CD4-positive, alpha-beta T cell treated with Interleukin-15 for 1 hour (primary cell): Measurements from ENCODE around the gene RPL10.
"Not testable (repeated sequence)": the region's sequence is repeated elsewhere in the genome, so short reads cannot be mapped to it uniquely, and the experiment has no call there.

Experiments
- DNase-seq: peaks from one replicate; pipeline ENCODE4 v3.0.0-alpha.2; 2020

The RPL10 gene

DNA sequence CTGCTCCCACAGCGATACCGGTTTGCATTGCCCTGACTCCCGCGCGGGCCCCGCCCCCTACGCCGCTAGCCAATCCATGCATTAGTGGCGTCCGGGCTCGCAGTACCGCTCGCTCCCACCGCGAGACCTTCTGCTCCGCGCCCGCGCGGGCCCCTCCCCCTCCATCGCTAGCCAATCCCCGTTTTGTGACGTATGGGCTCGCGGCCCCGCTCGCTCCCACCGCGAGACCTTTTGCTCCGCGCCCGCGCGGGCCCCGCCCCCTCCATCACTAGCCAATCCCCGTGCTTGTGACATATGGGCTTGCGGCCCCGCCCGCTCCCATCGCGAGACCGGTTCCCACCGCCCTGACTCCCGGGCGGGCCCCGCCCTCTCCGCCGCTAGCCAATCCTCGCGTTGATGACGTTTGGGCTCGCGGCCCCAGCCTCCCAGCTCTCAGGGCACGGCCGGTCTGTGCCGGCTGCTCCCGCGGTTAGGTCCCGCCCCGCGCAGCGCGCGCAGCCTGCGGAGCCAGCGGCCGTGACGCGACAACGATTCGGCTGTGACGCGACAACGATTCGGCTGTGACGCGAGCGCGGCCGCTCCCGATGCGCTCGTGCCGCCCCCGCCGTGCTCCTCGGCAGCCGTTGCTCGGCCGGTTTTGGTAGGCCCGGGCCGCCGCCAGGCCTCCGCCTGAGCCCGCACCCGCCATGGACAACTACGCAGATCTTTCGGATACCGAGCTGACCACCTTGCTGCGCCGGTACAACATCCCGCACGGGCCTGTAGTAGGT, 19.2 kb upstream of the RPL10 start, which contains the start of gene EMD:
Gene EMD (plus strand): TSS at position 497 of the 770 bp plus-strand sequence. CDS start 190 bp downstream, at position 687.
- peak; percentile 99 for DNase-seq

DNA sequence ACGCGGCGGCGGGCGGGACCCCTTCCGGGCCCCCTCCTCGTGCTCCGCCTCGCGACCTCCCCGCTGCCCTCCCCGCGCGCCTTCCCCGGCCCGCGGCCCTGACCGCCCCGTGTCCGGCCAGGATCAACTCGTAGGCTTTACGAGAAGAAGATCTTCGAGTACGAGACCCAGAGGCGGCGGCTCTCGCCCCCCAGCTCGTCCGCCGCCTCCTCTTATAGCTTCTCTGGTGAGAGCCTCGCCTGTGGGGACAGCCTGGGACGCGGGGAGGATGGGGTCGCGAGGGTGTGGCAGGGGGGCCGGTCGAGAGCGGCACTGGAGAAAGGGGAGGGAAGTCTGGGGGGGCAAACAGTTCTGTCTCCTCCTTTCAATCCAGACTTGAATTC, 18.6 kb upstream of the RPL10 start:
- DNase-seq, result no peak

DNA sequence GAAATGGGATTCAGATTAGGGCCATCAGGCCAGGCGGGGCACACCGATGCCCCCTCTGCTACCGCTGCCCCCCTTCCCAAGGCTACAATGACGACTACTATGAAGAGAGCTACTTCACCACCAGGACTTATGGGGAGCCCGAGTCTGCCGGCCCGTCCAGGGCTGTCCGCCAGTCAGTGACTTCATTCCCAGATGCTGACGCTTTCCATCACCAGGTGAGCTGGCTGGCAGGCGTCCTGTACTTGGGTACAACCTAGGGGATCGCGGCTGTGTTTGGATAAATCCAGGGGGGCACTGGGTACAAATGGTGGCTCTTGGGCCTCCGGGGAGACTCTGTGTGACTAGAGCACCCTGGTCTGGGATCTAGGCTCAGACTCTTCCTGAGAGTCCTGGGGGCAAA, 18.0 kb upstream of the RPL10 start:
- DNase-seq, result no peak

DNA sequence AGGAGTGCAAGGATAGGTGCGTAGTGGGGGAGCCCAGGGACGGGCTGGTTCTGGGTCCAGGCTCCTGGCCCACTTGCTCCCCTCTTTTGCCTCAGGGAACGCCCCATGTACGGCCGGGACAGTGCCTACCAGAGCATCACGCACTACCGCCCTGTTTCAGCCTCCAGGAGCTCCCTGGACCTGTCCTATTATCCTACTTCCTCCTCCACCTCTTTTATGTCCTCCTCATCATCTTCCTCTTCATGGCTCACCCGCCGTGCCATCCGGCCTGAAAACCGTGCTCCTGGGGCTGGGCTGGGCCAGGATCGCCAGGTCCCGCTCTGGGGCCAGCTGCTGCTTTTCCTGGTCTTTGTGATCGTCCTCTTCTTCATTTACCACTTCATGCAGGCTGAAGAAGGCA, 17.4 kb upstream of the RPL10 start:
- no peak for DNase-seq

DNA sequence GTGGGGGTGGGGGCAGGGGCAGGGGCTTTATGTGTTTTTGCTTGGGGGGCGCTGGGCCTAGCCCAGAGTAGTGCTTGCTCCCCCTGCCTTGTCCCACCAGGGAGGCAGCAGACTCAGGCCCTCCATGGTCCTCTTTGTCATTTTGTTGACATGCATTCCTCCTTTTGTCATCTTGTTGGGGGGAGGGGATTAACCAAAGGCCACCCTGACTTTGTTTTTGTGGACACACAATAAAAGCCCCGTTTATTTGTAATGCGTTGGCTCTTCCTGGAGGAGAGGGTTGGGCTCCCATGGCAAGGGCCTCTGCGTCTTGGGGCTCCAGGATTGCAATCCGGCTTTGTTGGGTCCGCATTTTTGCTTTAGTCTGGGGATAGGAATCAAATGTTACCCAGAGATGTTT, 16.9 kb upstream of the RPL10 start:
- DNase-seq, result no peak

DNA sequence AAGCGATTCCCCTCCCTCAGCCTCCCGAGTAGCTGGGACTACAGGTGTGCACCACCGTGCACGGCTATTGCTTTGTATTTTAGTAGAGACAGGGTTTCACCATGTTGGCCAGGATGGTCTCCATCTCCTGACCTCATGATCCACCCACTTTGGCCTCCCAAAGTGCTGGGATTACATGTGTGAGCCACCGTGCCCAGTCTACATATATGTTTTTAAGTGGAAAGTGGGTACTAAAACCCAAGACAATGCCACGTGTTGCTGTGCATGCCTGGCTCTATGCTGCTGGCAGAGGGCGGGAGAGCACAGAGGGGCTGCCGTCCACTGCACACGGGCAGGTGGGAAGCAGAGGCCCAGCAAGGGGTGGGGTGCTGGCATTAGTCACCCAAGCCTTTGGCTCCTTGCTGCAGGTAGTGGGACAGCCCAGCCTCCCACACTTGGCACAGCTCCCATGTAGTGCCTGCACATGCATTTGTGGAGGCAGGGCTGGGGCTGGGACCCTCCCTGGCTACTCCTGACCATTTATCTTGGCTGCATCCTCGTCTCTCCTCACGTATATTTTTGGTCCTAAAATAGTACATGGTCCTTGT, 15.6 kb upstream of the RPL10 start:
- no peak for DNase-seq

DNA sequence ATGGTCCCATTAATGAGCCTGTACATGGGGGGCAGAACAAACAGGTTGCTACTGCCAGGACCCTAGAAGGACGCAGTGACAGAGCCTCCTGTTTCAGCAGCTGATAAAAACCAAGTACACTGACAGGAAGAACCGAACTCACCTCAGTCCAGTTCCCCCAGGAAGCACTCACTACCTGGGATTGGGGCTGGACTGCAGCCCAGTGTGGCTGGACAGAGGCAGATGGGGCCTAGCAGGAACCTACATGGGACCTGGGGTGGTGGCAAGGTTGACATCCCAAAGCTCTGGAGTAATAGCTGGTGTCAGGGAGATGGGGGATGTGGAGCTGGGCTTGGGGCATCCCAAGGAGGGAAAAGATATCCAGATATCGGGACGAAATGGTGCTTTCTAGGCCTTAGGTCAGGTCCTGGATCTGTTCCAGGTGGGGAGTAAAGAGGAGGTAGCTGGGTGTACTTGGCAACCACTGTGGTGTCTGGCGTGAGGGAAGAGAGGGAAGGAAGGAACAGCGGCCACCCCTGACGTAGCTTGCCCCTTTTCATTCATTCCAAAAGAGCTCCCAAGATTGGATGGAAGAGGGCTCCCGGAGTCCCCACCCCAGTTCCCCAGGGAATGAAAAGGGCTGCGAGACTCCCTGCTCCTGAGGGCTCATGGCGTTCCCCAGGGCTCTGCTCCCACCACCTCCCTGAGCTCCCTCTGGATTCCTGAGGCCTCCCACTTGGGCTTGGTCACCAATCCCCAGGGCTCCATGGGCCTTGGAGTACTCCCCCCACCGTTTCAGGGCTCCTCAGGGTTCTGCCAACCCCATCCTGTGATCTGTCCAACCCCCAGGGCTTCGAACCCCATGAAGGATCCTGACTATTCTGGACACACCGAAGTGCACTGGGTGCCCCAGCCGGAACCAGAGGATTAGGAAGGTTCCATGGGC, 14.6 kb upstream of the RPL10 start:
- DNase-seq, result no peak

DNA sequence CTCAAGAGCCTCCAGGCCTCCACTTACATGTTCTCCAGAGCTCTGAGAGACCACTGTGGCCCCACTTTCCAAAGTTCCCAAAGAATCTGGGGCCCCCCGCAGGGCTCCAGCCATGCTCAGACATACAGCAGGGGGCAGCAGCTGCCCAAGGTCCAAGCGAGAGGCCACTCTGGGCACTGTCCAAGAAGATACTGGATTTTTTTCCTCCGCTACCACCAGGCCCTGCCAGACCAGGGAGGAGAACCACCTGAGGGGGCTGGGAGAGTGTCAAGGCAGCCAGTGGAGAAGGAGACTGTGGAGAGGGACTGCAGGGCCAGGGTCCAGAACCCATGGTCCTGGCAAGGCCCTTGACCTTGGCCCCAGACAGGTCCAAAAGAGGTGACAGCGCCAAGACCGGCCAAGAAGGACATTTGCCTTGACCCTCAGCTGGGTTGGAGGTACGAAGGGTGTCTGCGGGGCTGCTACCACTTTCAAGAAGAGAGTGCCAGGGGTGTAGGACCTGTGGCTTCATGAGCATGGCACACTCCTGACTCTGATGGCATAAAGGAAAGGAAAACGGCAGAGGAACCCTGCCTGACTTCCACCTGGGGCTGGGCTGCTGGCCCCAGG, 13.8 kb upstream of the RPL10 start:
- DNase-seq, result no peak

DNA sequence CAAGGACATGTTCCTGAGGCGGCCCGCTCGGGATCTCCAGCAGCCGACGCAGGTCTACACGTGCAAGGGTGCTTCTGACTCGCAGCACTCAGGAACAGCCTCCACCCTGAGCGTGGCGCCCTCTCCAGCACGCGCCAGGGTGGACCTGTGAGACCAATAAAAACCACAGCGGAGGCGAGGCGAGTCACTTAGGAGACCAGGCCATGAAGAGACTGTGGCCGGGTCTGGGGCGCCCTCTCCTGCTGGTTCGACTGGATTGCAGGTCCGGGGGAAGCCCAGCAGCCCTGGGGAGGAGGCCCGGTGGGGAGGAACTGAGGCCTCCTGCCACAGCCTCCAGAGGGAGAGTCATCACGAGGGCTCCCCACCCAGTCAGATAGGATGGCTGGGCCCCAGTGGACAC, 10.1 kb upstream of the RPL10 start:
- DNase-seq, result not testable (repeated sequence)

DNA sequence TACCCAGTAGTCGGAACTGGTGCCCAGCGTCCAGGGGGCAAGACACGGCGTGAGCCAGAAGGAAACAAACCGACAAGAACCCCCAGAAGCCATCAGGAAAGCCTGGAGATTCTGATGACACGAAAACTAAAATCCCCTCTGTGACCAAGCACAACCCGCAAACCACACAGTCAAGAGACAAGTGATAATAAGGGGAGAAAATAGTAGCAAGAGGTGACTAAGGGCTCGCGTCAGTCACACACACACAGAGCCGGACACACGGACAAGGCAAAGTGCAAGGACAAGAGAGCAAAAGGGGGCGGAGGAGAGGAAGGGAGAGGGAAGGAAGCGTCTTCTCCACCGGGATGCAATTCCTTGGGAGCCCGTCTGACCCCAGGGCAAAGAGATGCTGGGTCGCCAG, 9.5 kb upstream of the RPL10 start:
- not testable (repeated sequence) for DNase-seq

DNA sequence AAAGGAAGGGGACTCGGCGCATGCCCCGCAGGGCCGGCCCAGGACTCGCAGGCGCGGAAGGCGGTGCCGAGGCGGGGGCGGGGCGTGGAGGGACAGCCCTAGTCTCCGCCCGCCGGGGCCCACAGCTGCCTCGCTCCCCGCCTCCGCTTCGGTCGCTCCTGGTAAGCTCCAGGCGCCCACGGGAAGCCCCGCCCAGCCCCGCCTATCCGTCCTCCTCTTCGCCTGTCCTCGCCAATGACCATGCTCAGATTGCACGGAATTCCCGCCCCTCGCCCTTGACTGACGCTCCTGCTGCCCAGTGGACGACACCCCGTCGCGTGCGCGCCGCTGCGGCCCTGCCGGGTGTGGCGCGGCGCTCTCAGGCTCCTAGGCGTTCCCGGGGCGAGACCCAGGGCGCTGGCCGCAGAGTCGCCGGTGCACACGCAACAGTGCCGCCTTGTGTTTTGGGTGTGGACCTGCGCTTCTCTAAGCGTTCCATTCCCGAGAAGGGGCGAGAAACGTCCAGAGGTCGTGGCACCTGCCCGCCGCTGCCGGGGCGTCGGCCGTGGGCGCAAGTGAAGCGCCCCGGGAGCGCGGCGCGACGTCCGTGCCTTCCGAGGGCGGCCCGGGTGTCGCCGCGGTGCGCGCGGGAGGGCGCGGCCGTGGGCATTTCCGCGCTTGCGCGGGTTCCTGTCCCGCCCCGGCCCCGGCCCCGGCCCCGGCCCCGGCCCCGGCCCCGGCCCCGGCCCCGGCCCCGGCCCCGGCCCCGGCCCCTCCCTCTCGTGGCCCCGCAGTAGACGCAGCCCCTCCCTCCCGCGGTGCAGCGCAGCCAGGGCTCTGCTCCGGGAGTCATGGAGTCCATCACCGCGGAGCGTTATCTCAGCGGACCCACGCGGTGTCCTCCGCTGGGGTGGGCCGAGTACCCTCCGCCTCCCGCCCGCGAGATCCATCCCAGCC, 8.1 kb upstream of the RPL10 start:
- peak; percentile 43 for DNase-seq

DNA sequence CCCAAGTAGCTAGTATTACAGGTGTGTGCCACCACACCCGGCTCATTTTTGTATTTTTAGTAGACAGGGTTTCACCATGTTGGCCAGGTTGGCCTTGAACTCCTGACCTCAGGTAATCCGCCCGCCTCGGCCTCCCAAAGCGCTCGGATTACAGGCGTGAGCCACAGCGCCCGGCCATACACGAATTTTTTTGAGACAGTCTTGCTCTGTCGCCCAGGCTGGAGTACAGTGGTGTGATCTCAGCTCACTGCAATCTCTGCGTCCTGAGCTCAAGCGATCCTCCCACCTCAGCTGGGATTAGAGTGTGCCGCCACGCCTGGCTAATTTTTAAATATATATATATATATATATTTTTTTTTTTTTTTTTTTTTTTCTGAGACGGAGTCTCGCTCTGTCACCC, 1.8 kb upstream of the RPL10 start:
- not testable (repeated sequence) for DNase-seq

DNA sequence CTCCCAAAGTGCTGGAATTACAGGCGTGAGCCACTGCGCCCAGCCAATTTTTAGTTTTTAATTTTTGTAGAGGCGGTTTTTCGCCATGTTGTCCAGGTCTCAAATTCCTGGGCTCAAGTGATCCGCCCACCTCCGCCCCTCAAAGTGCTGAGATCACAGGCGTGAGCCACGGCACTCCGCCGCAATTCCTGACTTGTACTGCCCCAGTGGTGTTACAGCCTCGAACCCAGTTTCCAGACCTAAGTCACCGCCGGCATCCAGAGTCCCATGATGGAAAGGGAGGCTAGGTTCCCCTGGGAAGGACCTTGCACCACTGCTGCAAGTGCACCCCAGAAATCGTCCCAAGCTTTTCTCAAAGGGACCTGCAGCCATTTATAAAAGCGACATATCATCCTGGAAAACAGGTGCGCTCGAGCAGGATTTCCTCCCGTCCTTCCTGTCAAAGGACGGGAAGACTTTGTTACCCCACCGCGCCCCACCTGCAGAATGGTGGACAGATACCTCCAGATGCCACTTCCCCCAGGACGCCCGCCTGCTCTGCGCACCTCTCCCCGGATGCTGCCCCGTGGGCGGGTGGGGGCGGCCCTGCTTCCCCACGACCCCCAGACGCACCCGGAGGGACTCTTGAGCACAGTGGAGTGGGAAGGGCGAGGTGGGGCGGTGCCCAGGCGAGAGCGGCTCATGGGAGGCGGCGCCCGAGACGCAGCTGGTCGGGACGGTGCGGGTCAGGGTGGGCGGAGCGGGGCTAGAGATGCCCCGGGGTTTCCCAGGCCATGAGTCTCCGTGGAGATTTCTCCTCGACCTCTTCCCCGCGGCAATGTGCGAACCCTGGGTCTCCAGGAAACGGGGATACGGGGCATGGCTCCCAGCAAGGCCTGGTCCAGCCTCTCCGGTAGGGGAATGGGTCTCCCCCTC, 947 bp upstream of the RPL10 start:
- peak; percentile 74 for DNase-seq

DNA sequence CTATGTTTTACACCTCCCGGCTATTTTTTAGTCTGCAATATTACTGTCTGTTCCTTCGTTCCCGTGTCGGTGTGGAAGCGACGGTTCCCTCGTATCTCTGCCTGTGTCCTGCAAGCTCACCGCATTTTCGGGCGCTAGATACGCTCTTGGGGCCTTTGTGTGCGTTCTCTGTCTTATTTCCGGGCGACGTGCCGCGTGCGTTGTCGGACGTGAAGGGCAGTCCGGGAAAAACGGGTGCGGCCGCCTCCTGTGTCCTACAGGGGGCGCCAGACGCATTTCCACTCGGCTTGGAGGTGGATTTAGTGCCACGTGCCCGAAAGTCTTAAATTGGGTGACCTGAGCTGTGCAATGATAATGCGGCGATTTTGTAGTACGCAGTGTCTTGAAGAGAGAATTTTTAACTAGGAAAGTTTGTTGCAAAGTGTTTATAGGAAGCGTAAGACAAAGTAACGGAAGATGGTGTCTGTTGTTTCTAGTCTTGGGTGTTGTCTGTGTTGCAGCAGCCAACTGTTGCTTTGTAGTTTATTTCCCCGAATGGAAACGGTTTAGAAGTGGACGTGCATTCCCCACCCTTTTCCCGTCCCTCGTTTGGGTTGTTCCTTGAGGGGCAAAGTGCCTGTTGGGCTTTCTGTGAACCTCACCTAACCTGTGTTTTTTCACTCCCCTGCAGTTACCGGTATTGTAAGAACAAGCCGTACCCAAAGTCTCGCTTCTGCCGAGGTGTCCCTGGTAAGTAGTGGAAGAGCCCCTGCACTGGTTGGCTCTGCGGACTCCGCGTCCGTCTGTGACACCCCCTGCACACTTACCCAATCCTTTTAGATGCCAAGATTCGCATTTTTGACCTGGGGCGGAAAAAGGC, 720 bp downstream of the RPL10 start:
- DNase-seq, result peak; percentile 86

DNA sequence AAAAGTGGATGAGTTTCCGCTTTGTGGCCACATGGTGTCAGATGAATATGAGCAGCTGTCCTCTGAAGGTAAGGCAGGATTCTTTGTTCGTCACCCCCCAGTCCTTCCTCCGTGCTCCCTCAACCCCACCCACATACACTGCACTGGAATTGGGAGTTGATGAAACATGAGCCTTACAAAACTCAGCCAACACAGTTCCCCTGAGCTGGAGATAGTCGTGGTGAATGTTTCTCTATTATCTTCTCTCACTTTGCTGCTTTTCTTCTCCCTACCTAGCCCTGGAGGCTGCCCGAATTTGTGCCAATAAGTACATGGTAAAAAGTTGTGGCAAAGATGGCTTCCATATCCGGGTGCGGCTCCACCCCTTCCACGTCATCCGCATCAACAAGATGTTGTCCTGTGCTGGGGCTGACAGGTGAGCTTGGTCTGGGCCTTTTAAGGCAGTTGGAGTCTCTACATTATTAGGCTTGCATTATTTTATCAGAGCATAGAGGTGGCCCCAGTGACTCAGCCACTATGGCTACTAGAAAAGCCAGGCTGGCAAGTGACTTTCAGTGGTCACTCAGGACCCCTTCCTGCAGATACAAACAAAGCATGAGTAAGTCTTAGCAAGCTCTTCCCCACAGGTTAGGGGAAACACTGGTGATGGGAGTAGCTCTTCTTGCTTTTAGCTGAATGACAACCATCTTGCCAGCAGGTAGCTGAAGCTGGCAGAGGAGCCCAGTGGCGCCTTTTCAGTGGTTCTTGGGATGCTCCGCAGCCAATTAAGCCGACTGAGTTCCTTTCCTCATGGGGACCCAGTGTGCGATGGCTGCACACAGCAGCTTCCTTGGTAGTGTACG, 1.6 kb downstream of the RPL10 start:
- no peak for DNase-seq

DNA sequence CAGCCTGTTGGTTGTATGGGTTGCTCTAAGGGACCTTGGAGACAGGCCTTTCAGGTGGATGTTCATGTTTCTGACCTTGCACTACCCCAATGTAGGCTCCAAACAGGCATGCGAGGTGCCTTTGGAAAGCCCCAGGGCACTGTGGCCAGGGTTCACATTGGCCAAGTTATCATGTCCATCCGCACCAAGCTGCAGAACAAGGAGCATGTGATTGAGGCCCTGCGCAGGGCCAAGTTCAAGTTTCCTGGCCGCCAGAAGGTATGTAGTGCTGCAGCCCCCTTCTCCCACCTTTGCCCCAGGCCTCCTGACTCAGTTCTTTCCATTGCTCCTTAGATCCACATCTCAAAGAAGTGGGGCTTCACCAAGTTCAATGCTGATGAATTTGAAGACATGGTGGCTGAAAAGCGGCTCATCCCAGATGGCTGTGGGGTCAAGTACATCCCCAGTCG, 2.2 kb downstream of the RPL10 start:
- DNase-seq, result not testable (repeated sequence)

DNA sequence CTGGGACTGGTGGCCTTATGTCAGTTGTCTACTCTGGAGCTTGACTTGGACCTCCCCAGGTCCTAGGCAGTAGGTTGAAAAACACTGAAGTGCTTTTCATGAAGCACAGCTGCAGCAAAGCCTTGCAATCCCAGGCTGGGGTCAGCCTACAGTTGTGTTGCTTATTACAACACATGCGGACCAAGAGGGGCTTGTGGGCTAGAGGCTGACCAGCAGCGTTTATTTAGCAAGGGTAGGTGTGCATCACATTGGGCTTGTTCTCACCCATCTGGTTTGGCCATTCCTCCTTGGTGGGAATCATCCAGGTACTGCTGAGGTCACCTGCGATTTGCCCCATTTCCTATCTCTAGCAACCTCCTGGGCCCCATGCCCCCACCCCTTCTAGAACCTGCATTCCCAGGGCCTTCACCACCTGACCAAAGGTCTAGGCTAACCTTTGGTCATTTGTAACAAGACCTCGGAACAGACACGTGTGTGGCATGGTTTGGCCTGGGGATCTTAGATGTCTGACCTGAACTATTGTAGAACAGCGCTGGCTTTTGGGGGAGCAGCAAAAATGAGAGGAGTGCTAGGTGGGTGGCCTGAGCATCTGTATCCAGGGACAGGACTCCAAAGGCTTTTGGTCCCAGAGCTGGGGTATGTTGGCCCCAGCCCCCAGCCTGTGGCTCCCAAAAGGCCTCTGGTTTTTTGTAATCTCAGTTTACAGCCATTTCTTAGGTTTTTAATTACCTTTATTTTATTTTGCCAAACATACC, 3.0 kb downstream of the RPL10 start:
- no peak for DNase-seq
